GM18498 (cell line): ENCODE measurements around the gene METTL16.

Experiments used
- ATAC-seq: cut with Tn5 transposase; IDR thresholded peaks from one replicate; pipeline ENCODE4 v1.9.1; 2021; ENCODE audit warnings: mild to moderate bottlenecking, moderate library complexity; ENCODE audit not compliant: unreplicated experiment

METTL16 gene

GRCh38 chr17:2385240-2386210, 126.2 kb downstream of the METTL16 start:
- ATAC-seq, result no peak

GRCh38 chr17:2384439-2385127, 127.1 kb downstream of the METTL16 start:
- no peak for ATAC-seq

- no peak for ATAC-seq
Observed at GRCh38 chr17:2383628-2384167, 128.0 kb downstream of the METTL16 start.

GRCh38 chr17:2380950-2381649, 130.6 kb downstream of the METTL16 start:
- ATAC-seq, result no peak

- no peak for ATAC-seq
Observed at GRCh38 chr17:2380226-2380922, 131.3 kb downstream of the METTL16 start.

- no peak for ATAC-seq
Observed at GRCh38 chr17:2379489-2380225, 132.0 kb downstream of the METTL16 start.

- ATAC-seq, result no peak
Observed at GRCh38 chr17:2378905-2379304, 132.8 kb downstream of the METTL16 start.

- no peak for ATAC-seq
Observed at GRCh38 chr17:2377659-2378058, 134.0 kb downstream of the METTL16 start.

GRCh38 chr17:2376107-2376506, 135.6 kb downstream of the METTL16 start:
- no peak for ATAC-seq

GRCh38 chr17:2375406-2375805, 136.3 kb downstream of the METTL16 start:
- no peak for ATAC-seq

- ATAC-seq, result no peak
Observed at GRCh38 chr17:2374549-2375285, 137.0 kb downstream of the METTL16 start.

- ATAC-seq, result no peak
Observed at GRCh38 chr17:2373179-2373578, 138.5 kb downstream of the METTL16 start.

- no peak for ATAC-seq
Observed at GRCh38 chr17:2372681-2373080, 139.0 kb downstream of the METTL16 start.

GRCh38 chr17:2372180-2372579, 139.5 kb downstream of the METTL16 start:
- no peak for ATAC-seq

- ATAC-seq, result no peak
Observed at GRCh38 chr17:2371183-2372130, 140.2 kb downstream of the METTL16 start.

GRCh38 chr17:2370211-2370589, 141.5 kb downstream of the METTL16 start:
- no peak for ATAC-seq

GRCh38 chr17:2369551-2370210, 142.0 kb downstream of the METTL16 start:
- no peak for ATAC-seq

GRCh38 chr17:2369039-2369438, 142.6 kb downstream of the METTL16 start:
- no peak for ATAC-seq
